ENCODE results near the gene HOXB5.
A peak's percentile ranks its signal among the peaks of the same experiment; 100 is the strongest.

HOXB5 gene

DNA sequence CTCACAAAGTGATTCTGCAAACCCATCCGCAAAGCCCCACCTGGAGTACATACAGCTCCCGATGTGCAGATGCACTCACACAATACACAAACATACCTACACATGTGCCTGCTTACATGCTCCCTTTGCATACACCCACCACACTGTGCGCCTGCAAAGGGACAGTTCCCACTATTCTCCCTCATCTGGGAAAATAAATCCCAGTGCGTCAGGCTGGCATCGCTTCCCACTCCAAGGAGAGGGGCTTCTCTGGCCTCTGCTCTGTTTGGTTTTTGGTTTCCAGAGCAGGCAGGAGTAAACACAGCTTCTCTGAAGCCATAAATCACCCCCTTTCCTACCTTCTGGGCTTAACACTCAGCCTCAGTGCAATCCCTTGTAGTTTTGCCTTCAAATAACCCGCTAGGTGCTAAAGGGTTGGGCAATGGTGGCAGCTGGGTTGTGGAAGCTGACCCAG, 30.2 kb downstream of the HOXB5 start:
- in situ Hi-C loops (cut with MboI; ENCODE audit: low pct_unique_long_range_greater_than_20kb, low sequenced_read_pairs, unreplicated experiment), result no loop called here
- TF ChIP-seq, protein P1, sequence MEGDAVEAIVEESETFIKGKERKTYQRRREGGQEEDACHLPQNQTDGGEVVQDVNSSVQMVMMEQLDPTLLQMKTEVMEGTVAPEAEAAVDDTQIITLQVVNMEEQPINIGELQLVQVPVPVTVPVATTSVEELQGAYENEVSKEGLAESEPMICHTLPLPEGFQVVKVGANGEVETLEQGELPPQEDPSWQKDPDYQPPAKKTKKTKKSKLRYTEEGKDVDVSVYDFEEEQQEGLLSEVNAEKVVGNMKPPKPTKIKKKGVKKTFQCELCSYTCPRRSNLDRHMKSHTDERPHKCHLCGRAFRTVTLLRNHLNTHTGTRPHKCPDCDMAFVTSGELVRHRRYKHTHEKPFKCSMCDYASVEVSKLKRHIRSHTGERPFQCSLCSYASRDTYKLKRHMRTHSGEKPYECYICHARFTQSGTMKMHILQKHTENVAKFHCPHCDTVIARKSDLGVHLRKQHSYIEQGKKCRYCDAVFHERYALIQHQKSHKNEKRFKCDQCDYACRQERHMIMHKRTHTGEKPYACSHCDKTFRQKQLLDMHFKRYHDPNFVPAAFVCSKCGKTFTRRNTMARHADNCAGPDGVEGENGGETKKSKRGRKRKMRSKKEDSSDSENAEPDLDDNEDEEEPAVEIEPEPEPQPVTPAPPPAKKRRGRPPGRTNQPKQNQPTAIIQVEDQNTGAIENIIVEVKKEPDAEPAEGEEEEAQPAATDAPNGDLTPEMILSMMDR (IDR thresholded peaks at IDR 0.05; ENCODE audit: extremely low read depth, insufficient read depth, missing control alignments), result no peak
- DNase-seq (ENCODE audit: low spot score), result no peak

DNA sequence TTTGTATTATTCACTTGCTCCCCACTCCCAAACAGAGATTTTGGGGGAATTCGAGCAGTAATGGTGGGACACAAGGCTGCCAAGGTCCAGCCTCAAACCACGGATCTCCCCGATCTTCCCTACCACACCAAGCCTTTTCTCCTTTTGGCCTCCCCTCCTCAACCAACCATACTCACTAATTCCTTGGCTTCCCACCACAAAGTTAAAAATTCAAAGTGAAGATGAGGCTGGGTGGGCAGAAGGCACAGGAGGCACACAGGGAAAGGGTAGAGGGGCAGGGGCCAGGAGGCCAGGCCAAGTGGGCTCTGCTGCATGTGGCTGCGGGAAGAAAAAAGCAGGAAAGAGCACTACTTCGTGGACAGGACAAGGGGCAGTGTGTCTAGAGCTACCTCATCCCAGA, 30.6 kb downstream of the HOXB5 start:
- in situ Hi-C loops (cut with MboI; ENCODE audit: low pct_unique_long_range_greater_than_20kb, low sequenced_read_pairs, unreplicated experiment), result no loop called here
- no peak for DNase-seq (ENCODE audit: low spot score)
- TF ChIP-seq, protein P1 (IDR thresholded peaks at IDR 0.05; ENCODE audit: extremely low read depth, insufficient read depth, missing control alignments), result no peak

DNA sequence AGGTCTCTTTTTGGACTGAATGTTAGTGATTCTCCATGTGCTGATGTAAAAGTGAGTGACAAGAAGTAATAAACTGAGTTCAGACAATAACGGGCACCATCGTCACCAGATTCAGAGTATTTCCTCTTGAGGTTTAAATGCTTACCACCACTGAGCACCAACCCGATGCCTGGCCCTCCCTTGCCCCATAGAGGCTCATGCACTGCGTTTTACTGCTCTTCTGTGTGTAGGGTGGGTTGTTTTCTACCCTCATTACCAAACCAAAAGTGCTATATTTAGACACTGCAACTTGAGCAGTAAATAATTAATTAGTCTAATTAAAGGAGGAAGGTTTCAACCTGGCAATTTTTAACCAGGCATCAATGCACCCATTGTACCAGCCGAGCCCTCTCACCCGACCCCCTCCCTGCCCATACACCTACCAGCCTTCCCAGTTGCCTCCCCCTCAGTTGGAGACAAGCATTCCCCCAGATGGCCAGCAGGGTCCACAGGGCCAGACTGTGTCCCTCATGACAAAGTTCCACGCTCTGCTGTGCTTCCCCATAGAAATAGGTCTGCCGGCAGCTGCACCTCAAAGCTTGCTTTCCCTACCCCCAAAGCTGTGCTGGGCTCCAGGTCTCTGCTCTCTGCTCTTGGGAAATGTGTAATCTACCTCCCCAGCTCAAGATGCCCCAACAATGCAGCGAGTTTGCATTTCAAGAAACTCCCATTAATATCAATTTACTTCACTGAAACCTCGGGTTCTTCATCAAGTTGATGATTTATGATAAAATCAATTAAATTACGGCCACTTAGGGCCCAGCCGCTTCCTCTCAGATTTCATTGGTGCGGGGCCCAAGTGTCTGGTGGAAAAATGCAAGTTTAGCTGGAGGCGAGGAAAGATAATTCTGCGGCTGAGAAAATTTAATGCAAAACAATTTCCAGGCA, 31.4 kb downstream of the HOXB5 start:
- TF ChIP-seq, protein P1 (IDR thresholded peaks at IDR 0.05; ENCODE audit: extremely low read depth, insufficient read depth, missing control alignments), result peak; percentile 18
- DNase-seq (ENCODE audit: low spot score), result no peak
- in situ Hi-C loops (cut with MboI; ENCODE audit: low pct_unique_long_range_greater_than_20kb, low sequenced_read_pairs, unreplicated experiment), result no loop called here

DNA sequence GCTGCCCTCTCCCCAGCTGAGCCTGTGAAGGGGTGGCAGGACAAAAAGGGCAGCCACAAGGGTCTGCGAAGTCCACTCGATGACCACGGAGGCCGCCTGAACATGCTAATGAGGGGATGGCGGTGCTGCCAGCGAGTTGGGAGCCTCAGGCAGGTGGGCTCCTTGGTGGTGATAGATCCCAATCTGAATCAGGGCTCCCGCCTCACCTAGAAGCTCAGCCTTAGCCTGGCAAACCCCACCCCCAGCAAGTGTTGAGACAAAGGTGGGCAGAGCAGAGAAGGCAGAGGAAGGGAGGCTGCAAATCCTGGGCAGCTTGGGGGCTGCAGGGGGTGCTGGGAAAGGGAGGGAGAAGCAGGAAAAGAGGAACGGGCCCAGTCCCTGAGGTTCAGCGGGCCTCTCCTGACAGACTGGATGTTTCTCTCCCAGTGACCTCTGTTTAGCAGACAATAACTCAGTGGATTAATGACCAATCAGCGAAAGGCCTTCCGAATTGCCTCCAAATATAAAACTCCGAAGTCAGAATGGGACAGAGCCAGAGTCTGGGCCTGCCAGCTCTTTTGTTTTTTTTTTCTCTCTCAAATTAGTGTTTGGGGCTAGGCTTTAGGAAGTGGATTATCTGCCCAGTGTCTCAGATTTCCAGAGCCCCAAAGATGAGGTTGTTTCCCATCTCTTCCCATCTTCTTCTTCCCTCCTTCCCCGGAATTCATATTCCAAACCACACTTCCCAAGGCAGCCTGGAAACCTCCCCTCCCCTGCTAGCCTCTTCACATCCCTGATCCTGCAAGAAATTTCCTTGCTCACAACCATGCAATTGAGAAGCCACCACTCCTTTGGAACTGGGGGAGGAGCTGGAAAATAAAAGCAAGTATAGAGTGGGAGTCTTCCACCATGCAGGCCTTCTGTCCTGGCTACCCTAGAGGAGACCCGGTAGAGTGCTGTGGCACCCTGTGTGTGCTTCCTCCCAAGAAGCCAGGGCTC, 33.5 kb downstream of the HOXB5 start:
- DNase-seq (ENCODE audit: low spot score), result no peak
- TF ChIP-seq, protein P1 (IDR thresholded peaks at IDR 0.05; ENCODE audit: extremely low read depth, insufficient read depth, missing control alignments), result no peak
- in situ Hi-C loops (cut with MboI; ENCODE audit: low pct_unique_long_range_greater_than_20kb, low sequenced_read_pairs, unreplicated experiment), result no loop called here

DNA sequence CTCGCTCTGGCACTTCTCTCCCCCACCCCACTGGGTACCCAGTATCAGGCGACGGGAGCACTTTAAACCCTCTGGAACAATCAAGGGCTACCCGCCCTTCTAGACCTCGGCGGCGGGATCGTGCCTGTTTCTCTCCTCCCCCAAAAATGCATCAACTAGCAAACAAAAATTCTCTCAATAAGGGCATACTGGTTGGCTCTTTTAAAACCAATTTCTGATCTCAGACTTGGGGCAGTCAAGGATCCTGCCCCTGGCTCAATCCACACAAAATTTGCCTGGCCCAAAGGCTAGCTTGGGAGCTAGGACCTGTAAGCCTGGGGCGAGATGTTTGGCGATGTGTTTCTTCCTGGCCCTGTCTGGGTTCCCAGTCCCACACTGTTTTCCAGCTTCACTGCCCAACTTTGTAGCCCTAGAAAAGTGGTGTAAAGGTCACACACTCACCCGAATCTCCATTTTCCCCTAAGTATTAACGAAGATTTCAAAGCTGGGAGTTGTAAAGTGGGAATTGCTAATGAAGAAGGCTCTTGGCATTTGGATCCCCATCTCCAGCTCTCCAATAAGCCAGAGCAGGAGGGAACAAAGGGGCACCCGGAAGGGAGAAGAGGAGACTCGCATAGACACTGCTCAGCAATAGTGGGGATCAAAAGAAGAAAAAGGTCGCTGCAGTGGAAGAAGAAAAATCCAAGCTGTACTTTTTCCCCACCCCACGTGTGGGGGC, 34.3 kb downstream of the HOXB5 start:
- in situ Hi-C loops (cut with MboI; ENCODE audit: low pct_unique_long_range_greater_than_20kb, low sequenced_read_pairs, unreplicated experiment), result no loop called here
- TF ChIP-seq, protein P1 (IDR thresholded peaks at IDR 0.05; ENCODE audit: extremely low read depth, insufficient read depth, missing control alignments), result no peak
- no peak for DNase-seq (ENCODE audit: low spot score)

DNA sequence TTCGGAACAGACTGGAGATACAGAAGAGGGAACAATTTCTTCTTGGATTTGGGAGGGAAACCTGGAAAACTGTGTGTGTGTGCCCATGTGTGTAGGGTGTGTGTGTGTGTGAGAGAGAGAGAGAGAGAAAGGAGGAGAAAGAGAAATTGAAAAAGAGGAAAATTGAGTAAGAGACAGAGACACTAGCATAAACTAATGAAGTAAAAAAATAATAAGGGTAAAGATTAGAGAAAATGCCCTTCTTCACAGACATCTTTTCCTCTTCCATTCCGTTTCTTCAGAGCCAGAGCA, 34.8 kb downstream of the HOXB5 start:
- DNase-seq (ENCODE audit: low spot score), result no peak
- TF ChIP-seq, protein P1 (IDR thresholded peaks at IDR 0.05; ENCODE audit: extremely low read depth, insufficient read depth, missing control alignments), result no peak
- in situ Hi-C loops (cut with MboI; ENCODE audit: low pct_unique_long_range_greater_than_20kb, low sequenced_read_pairs, unreplicated experiment), result no loop called here

Data from GM13977 (cell line).